ENCODE results near the gene RPL29. TPM values are rescaled to one million over a fixed set of nuclear protein-coding genes. Genes with fewer than 3 reads are reported as not detected.

The RPL29 gene
- total and polyA plus RNA-seq, 2 donors (not counting 3 experiments of a cell fraction or from before 2014, with no cell fraction given), result 1,236 to 2,177 TPM

DNA sequence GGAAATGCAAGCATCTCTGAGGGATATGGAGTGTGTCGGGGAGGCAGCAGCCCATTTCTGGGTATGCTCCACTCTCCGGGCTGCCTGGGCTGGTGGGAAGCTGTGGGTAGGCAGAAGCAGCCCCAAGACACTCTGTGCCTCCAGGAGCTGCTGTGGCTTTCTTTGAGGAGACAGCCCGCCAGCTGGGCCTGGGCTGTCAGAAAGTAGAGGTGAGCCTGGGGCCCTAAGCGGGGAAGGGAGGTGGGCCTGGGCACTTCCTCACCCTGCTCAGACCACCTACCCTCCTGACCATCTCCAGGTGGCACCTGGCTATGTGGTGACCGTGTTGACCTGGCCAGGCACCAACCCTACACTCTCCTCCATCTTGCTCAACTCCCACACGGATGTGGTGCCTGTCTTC lies 10.6 kb downstream of the RPL29 start:
- H3K4me3 ChIP-seq (replicated peaks in 1 of 3; ENCODE audit: insufficient read depth in 1 of 3, low read depth in 1 of 3, low read length in 3 of 3), result no peak overlapping the region
- H3K9me3 ChIP-seq (replicated peaks; ENCODE audit: control insufficient read depth, insufficient read depth, low read length), result no peaks in the 10 kb centered on the region
- H3K36me3 ChIP-seq (ENCODE audit: control insufficient read depth in 2 of 2, extremely low read depth in 1 of 2, insufficient read depth in 2 of 2, low read length in 2 of 2), result no peaks in the 10 kb centered on the region
- FAIRE-seq (no peak), DNase-seq (ENCODE audit: low read depth, low spot score) (no peak)
- no peak overlapping the region for H3K9ac ChIP-seq (replicated peaks; ENCODE audit: extremely low read depth, insufficient read depth, low read length)
- H3K9me1 ChIP-seq (replicated peaks; ENCODE audit: control insufficient read depth, extremely low read depth, insufficient read depth, low read length), result no peaks in the 10 kb centered on the region
- H2AFZ ChIP-seq (ENCODE audit: low read depth, low read length), result no peak overlapping the region
- TF ChIP-seq, protein P1, sequence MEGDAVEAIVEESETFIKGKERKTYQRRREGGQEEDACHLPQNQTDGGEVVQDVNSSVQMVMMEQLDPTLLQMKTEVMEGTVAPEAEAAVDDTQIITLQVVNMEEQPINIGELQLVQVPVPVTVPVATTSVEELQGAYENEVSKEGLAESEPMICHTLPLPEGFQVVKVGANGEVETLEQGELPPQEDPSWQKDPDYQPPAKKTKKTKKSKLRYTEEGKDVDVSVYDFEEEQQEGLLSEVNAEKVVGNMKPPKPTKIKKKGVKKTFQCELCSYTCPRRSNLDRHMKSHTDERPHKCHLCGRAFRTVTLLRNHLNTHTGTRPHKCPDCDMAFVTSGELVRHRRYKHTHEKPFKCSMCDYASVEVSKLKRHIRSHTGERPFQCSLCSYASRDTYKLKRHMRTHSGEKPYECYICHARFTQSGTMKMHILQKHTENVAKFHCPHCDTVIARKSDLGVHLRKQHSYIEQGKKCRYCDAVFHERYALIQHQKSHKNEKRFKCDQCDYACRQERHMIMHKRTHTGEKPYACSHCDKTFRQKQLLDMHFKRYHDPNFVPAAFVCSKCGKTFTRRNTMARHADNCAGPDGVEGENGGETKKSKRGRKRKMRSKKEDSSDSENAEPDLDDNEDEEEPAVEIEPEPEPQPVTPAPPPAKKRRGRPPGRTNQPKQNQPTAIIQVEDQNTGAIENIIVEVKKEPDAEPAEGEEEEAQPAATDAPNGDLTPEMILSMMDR (IDR thresholded peaks at IDR 0.05; ENCODE audit: extremely low read depth in 1 of 2, insufficient read depth in 1 of 2, low read depth in 1 of 2, low read length in 2 of 2), result no peak
- BruUV-seq (replicated peaks), result no TSS peak
- dilution Hi-C loops (cut with MboI; ENCODE audit: extremely low pct_ligation_motif_present, low sequenced_read_pairs) (no loop called here), intact Hi-C loops (cut with micrococcal nuclease) (no loop called here)
- ChIA-PET POLR2A (no interaction called here), CTCF (no interaction called here)
- H3K4me2 ChIP-seq (ENCODE audit: insufficient read depth, low read length), result no peak overlapping the region
- H3K4me1 ChIP-seq (ENCODE audit: control insufficient read depth, extremely low read depth, insufficient read depth, low read length), result peaks cover 14% of the 10 kb centered on the region
- no peaks in the 10 kb centered on the region for H3K27me3 ChIP-seq (ENCODE audit: control insufficient read depth in 2 of 2, insufficient read depth in 2 of 2, low read length in 2 of 2)
- H4K20me1 ChIP-seq (replicated peaks; ENCODE audit: control insufficient read depth, extremely low read depth, insufficient read depth, low read length), result no peaks in the 10 kb centered on the region
- no peak overlapping the region for H3K27ac ChIP-seq (ENCODE audit: insufficient read depth, low read depth, low read length)
- no peaks in the 10 kb centered on the region for H3K79me2 ChIP-seq (ENCODE audit: control insufficient read depth, insufficient read depth, low read length)

DNA sequence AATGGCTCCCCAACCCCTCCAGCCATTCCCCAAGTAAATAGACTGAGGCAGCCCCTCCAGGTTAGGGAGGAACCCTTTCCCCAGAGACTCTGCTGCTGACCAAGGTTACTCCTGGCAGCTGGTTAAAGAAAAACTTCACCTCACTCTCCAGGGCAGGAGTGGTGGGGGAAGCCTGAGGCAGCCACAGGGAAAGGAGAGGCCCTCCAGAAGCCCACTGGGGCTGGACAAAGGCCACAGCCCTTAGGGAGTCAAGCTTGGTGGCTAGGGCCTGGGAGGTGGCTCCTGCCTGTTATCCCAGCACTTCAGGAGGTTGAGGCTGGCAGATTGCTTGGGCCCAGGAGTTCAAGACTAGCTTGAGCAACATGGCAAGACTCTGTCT lies 11.4 kb downstream of the RPL29 start:
- CTCF ChIA-PET, result no interaction called here

More for the DNA sequence above, 11.4 kb downstream of the RPL29 start:
- no peaks in the 10 kb centered on the region for H3K9me1 ChIP-seq (replicated peaks; ENCODE audit: control insufficient read depth, extremely low read depth, insufficient read depth, low read length)
- H3K9ac ChIP-seq (replicated peaks; ENCODE audit: extremely low read depth, insufficient read depth, low read length), result no peak overlapping the region
- BruUV-seq (replicated peaks), result no TSS peak
- POLR2A ChIA-PET, result interaction anchor here (0.6 to 1.9 kb wide), 2 partner anchors 8 to 11 kb away, joined by 3 to 15 read pairs; partner anchors contain the start of gene RPL29
- dilution Hi-C loops (cut with MboI; ENCODE audit: extremely low pct_ligation_motif_present, low sequenced_read_pairs) (no loop called here), intact Hi-C loops (cut with micrococcal nuclease) (no loop called here)
- no peak for FAIRE-seq
- no peaks in the 10 kb centered on the region for H3K36me3 ChIP-seq (ENCODE audit: control insufficient read depth in 2 of 2, extremely low read depth in 1 of 2, insufficient read depth in 2 of 2, low read length in 2 of 2)
- TF ChIP-seq EZH2 (IDR thresholded peaks at IDR 0.05; ENCODE audit: borderline replicate concordance, low read depth, low read length, severe bottlenecking) (no peak), FOS (IDR thresholded peaks at IDR 0.05; ENCODE audit: borderline replicate concordance, insufficient read depth, low read length) (no peak), JUN (IDR thresholded peaks at IDR 0.05; ENCODE audit: borderline replicate concordance, insufficient read depth, insufficient read length, low read depth) (no peak), POLR2AphosphoS5 (IDR thresholded peaks at IDR 0.05; ENCODE audit: insufficient read depth, low read depth, low read length) (no peak), GATA2 (IDR thresholded peaks at IDR 0.05; ENCODE audit: insufficient read depth, insufficient read length, low read depth, low read length) (no peak), POLR2A (IDR thresholded peaks at IDR 0.05; ENCODE audit: low read depth, low read length) (no peak)
- TF ChIP-seq, protein P1 (IDR thresholded peaks at IDR 0.05; ENCODE audit: extremely low read depth in 1 of 2, insufficient read depth in 1 of 2, low read depth in 1 of 2, low read length in 2 of 2), result no peak
- H4K20me1 ChIP-seq (replicated peaks; ENCODE audit: control insufficient read depth, extremely low read depth, insufficient read depth, low read length), result no peaks in the 10 kb centered on the region
- H3K27me3 ChIP-seq (ENCODE audit: control insufficient read depth in 2 of 2, insufficient read depth in 2 of 2, low read length in 2 of 2), result no peaks in the 10 kb centered on the region
- no peak overlapping the region for H3K27ac ChIP-seq (ENCODE audit: insufficient read depth, low read depth, low read length)
- peaks cover 14% of the 10 kb centered on the region for H3K4me1 ChIP-seq (ENCODE audit: control insufficient read depth, extremely low read depth, insufficient read depth, low read length)
- H3K4me2 ChIP-seq (ENCODE audit: insufficient read depth, low read length), result no peak overlapping the region
- no peaks in the 10 kb centered on the region for H3K9me3 ChIP-seq (replicated peaks; ENCODE audit: control insufficient read depth, insufficient read depth, low read length)
- DNase-seq (ENCODE audit: low read depth, low spot score), result no peak
- no peak overlapping the region for H2AFZ ChIP-seq (ENCODE audit: low read depth, low read length)
- no peak overlapping the region for H3K4me3 ChIP-seq (replicated peaks in 1 of 3; ENCODE audit: insufficient read depth in 1 of 3, low read depth in 1 of 3, low read length in 3 of 3)
- no peaks in the 10 kb centered on the region for H3K79me2 ChIP-seq (ENCODE audit: control insufficient read depth, insufficient read depth, low read length)

All from endothelial cell of umbilical vein (primary cell).